ENCODE measurements around the gene PJA1. TPM values are rescaled to one million over a fixed set of nuclear protein-coding genes. Genes with fewer than 3 reads are reported as not detected.

PJA1 gene
- total RNA-seq, 2 experiments from 2014 or later: 18.4 to 20.2 TPM

- BruUV-seq (replicated peaks): no TSS peak
- H3K27ac ChIP-seq (ENCODE audit: low read depth, low read length, poor library complexity, severe bottlenecking): no peak overlapping the region
- H3K4me1 ChIP-seq (ENCODE audit: insufficient read depth, low read length, poor library complexity, severe bottlenecking): no peaks in the 10 kb centered on the region
- H3K9me2 ChIP-seq (ENCODE audit: insufficient read depth, low read length): no peaks in the 10 kb centered on the region
- intact Hi-C loops (cut with micrococcal nuclease; ENCODE audit: unreplicated experiment): no loop called here
- no peak for TF ChIP-seq EZH2phosphoT487 (IDR thresholded peaks at IDR 0.05; ENCODE audit: borderline replicate concordance, low read depth, low read length)
- no peak for TF ChIP-seq CTCF (conservative IDR thresholded peaks at IDR 0.05; ENCODE audit: low read length)
- no peak overlapping the region for H2AFZ ChIP-seq (ENCODE audit: low read length)
- H3K36me3 ChIP-seq (ENCODE audit: insufficient read depth, low read length): no peaks in the 10 kb centered on the region
- no peaks in the 10 kb centered on the region for H3K79me2 ChIP-seq (ENCODE audit: insufficient read depth, low read depth, low read length)
- no peaks in the 10 kb centered on the region for H4K20me1 ChIP-seq (ENCODE audit: insufficient read depth, low read length)
- H3K9me3 ChIP-seq (ENCODE audit: low read length): no peaks in the 10 kb centered on the region
- ChIA-PET CTCF (ENCODE audit: unreplicated experiment) (no interaction called here), POLR2A (interaction anchor here (0.8 kb wide), 1 partner anchor 14 kb away, joined by 3 read pairs; no protein-coding TSS in a partner anchor)
- H3K4me3 ChIP-seq (ENCODE audit: low read depth, low read length, poor library complexity, severe bottlenecking): no peak overlapping the region
- no peak for DNase-seq (ENCODE audit: low spot score)
- no peak overlapping the region for H3K4me2 ChIP-seq (ENCODE audit: low read length)
Measured at GRCh38 chrX:69172937-69173336, 7.7 kb upstream of the PJA1 start.

- no peak overlapping the region for H2AFZ ChIP-seq (ENCODE audit: low read length)
- no peaks in the 10 kb centered on the region for H3K36me3 ChIP-seq (ENCODE audit: insufficient read depth, low read length)
- no peaks in the 10 kb centered on the region for H3K79me2 ChIP-seq (ENCODE audit: insufficient read depth, low read depth, low read length)
- POLR2A ChIA-PET: no interaction called here
- no peaks in the 10 kb centered on the region for H4K20me1 ChIP-seq (ENCODE audit: insufficient read depth, low read length)
- TF ChIP-seq CTCF (conservative IDR thresholded peaks at IDR 0.05; ENCODE audit: low read length) (no peak), EZH2phosphoT487 (IDR thresholded peaks at IDR 0.05; ENCODE audit: borderline replicate concordance, low read depth, low read length) (no peak)
- H3K4me3 ChIP-seq (ENCODE audit: low read depth, low read length, poor library complexity, severe bottlenecking): no peak overlapping the region
- CTCF ChIA-PET (ENCODE audit: unreplicated experiment): no interaction called here
- BruUV-seq (replicated peaks): no TSS peak
- H3K27ac ChIP-seq (ENCODE audit: low read depth, low read length, poor library complexity, severe bottlenecking): no peak overlapping the region
- no peak for DNase-seq (ENCODE audit: low spot score)
- H3K9me2 ChIP-seq (ENCODE audit: insufficient read depth, low read length): no peaks in the 10 kb centered on the region
- intact Hi-C loops (cut with micrococcal nuclease; ENCODE audit: unreplicated experiment): no loop called here
- H3K4me2 ChIP-seq (ENCODE audit: low read length): no peak overlapping the region
- H3K4me1 ChIP-seq (ENCODE audit: insufficient read depth, low read length, poor library complexity, severe bottlenecking): no peaks in the 10 kb centered on the region
- no peaks in the 10 kb centered on the region for H3K9me3 ChIP-seq (ENCODE audit: low read length)
Measured at GRCh38 chrX:69170319-69170718, 5.1 kb upstream of the PJA1 start.

GRCh38 chrX:69163936-69164741, 1.1 kb downstream of the PJA1 start:
- no peak overlapping the region for H3K27ac ChIP-seq (ENCODE audit: low read depth, low read length, poor library complexity, severe bottlenecking)
- CTCF ChIA-PET (ENCODE audit: unreplicated experiment): no interaction called here
- no peaks in the 10 kb centered on the region for H3K79me2 ChIP-seq (ENCODE audit: insufficient read depth, low read depth, low read length)
- TF ChIP-seq EZH2phosphoT487 (IDR thresholded peaks at IDR 0.05; ENCODE audit: borderline replicate concordance, low read depth, low read length): no peak
- no peak for TF ChIP-seq CTCF (conservative IDR thresholded peaks at IDR 0.05; ENCODE audit: low read length)
- intact Hi-C loops (cut with micrococcal nuclease; ENCODE audit: unreplicated experiment): no loop called here
- peak overlapping the region; percentile 69 for H3K4me2 ChIP-seq (ENCODE audit: low read length)
- peaks cover 6% of the 10 kb centered on the region; the same call in 1 of the 2 replicates for H3K36me3 ChIP-seq (ENCODE audit: insufficient read depth, low read length)
- H3K4me1 ChIP-seq (ENCODE audit: insufficient read depth, low read length, poor library complexity, severe bottlenecking): peaks cover 11% of the 10 kb centered on the region
- POLR2A ChIA-PET: interaction anchor here (0.7 kb wide), 1 partner anchor 158 kb away, joined by 3 read pairs; no protein-coding TSS in a partner anchor
- peak overlapping the region; percentile 80 for H3K4me3 ChIP-seq (ENCODE audit: low read depth, low read length, poor library complexity, severe bottlenecking)
- H3K9me3 ChIP-seq (ENCODE audit: low read length): no peaks in the 10 kb centered on the region
- BruUV-seq (replicated peaks): no TSS peak
- H4K20me1 ChIP-seq (ENCODE audit: insufficient read depth, low read length): no peaks in the 10 kb centered on the region
- H3K9me2 ChIP-seq (ENCODE audit: insufficient read depth, low read length): no peaks in the 10 kb centered on the region
- H2AFZ ChIP-seq (ENCODE audit: low read length): peak overlapping the region; percentile 99; the same call in 1 of the 2 replicates
- DNase-seq (ENCODE audit: low spot score): peak; percentile 41
